Thyroid gland (tissue), 4 donors: Measurements from ENCODE around the gene SRP72. TPM values are rescaled to one million over a fixed set of nuclear protein-coding genes. Genes with fewer than 3 reads are reported as not detected.

Experiments used
- DNase-seq, 2 donors: peaks; one replicate each; pipeline ENCODE4 v3.0.0-alpha.2; 2019
- H3K27ac ChIP-seq, 3 donors: fragments of 200-600 bp; sonication (generic); 1 replicate in 2 of 3; 2 replicates in 1 of 3; pipeline ENCODE4 v1.5.1; 2016 to 2019; ENCODE audit warnings: mild to moderate bottlenecking in 1 of 3, moderate library complexity in 1 of 3
- H3K27me3 ChIP-seq: fragments of 200-600 bp; sonication (generic); one replicate; pipeline ENCODE4 v1.5.1; 2019
- H3K36me3 ChIP-seq, 2 donors: fragments of 200-600 bp; sonication (generic); one replicate each; pipeline ENCODE4 v1.5.1; 2016 to 2019
- H3K4me1 ChIP-seq, 2 donors: fragments of 200-600 bp; sonication (generic); one replicate each; pipeline ENCODE4 v1.5.1; 2017 to 2019
- H3K4me3 ChIP-seq, 3 donors: fragments of 200-600 bp; sonication (generic); replicated peaks in 1 of 3; 1 replicate in 2 of 3; 2 replicates in 1 of 3; pipeline ENCODE4 v1.5.1; 2016; ENCODE audit warnings: mild to moderate bottlenecking in 1 of 3
- H3K9me3 ChIP-seq: fragments of 200-600 bp; sonication (generic); one replicate; pipeline ENCODE4 v1.5.1; 2017
- CTCF ChIP-seq, 6 experiments: fragments of 200-600 bp in 3 of 6; fragments of 450-650 bp in 3 of 6; sonication (generic) in 3 of 6; IDR thresholded peaks; one replicate each; pipeline ENCODE4 v1.5.1; 2016 to 2019; ENCODE audit warnings: antibody characterized with exemption in 6 of 6, mild to moderate bottlenecking in 2 of 6, inconsistent platforms in 1 of 6, moderate library complexity in 1 of 6
- POLR2A ChIP-seq, 2 donors: fragments of 450-650 bp; IDR thresholded peaks; one replicate each; pipeline ENCODE4 v1.6.1; 2017; ENCODE audit warnings: antibody characterized with exemption in 2 of 2, mild to moderate bottlenecking in 2 of 2, moderate library complexity in 1 of 2
- WGBS, 2 donors: methylation state at CpG; one replicate each; pipeline ENCODE4 v1.1.5; 2017; 5-methylcytosine and 5-hydroxymethylcytosine counted together
- intact Hi-C: fragments of 100-400 bp; cut with DNase I; formaldehyde crosslinking; loops from one replicate; pipeline ENCODE4 v1.15.1; 2023
- total RNA-seq, 4 donors: library from RNA; depleted of rRNA; stranded (reverse); fragments of >200 nt; gene quantifications; one replicate each; pipeline ENCODE4 v1.2.3, GENCODE V29; 2016

SRP72 gene
- total RNA-seq, 4 donors from 2014 or later = 57.6 to 67.6 (median 59.7) TPM

GRCh38 chr4:56469489-56470210 is 2.2 kb downstream of the SRP72 start:
- H3K4me3 ChIP-seq = no peak overlapping the region
- peaks cover 20 to 25% of the 10 kb centered on the region in 2 donors for H3K36me3 ChIP-seq
- H3K27ac ChIP-seq = no peak overlapping the region
- no peaks in the 10 kb centered on the region for H3K9me3 ChIP-seq
- no peak for DNase-seq
- intact Hi-C loops = no loop called here
- 69% methylated on average over 6 of the region's 6 CpGs for WGBS, 2 donors
- TF ChIP-seq POLR2A (IDR thresholded peaks at IDR 0.05) = no peak
- TF ChIP-seq CTCF (IDR thresholded peaks at IDR 0.05) = no peak
- no peaks in the 10 kb centered on the region for H3K27me3 ChIP-seq
- peaks cover 21 to 23% of the 10 kb centered on the region in 2 donors for H3K4me1 ChIP-seq

- TF ChIP-seq CTCF (IDR thresholded peaks at IDR 0.05) (no peak), POLR2A (IDR thresholded peaks at IDR 0.05) (no peak)
- no peak for DNase-seq
- Histone ChIP-seq H3K9me3 (no peaks in the 10 kb centered on the region), H3K4me1 (no peaks in the 10 kb centered on the region), H3K27me3 (no peaks in the 10 kb centered on the region), H3K4me3 (no peak overlapping the region), H3K36me3 (peaks cover 42 to 65% of the 10 kb centered on the region in 2 donors), H3K27ac (no peak overlapping the region)
- 91 to 95% methylated on average over 2 of the region's 2 CpGs for WGBS, 2 donors
- intact Hi-C loops = no loop called here
Measured at GRCh38 chr4:56475917-56476316, 8.5 kb downstream of the SRP72 start.

GRCh38 chr4:56477192-56477702 is 9.8 kb downstream of the SRP72 start:
- H3K4me3 ChIP-seq = no peak overlapping the region
- peaks cover 39 to 60% of the 10 kb centered on the region in 2 donors for H3K36me3 ChIP-seq
- WGBS, 2 donors = 96 to 99% methylated on average over 5 of the region's 5 CpGs
- H3K9me3 ChIP-seq = no peaks in the 10 kb centered on the region
- no peaks in the 10 kb centered on the region for H3K27me3 ChIP-seq
- H3K4me1 ChIP-seq = no peaks in the 10 kb centered on the region
- TF ChIP-seq POLR2A (IDR thresholded peaks at IDR 0.05) = no peak
- TF ChIP-seq CTCF (IDR thresholded peaks at IDR 0.05) = no peak
- no peak for DNase-seq
- no peak overlapping the region for H3K27ac ChIP-seq
- intact Hi-C loops = no loop called here

GRCh38 chr4:56480691-56481090 is 13.3 kb downstream of the SRP72 start:
- Histone ChIP-seq H3K27ac (no peak overlapping the region), H3K9me3 (no peaks in the 10 kb centered on the region), H3K4me3 (no peak overlapping the region), H3K4me1 (no peaks in the 10 kb centered on the region), H3K36me3 (peaks cover 26 to 56% of the 10 kb centered on the region in 2 donors), H3K27me3 (no peaks in the 10 kb centered on the region)
- intact Hi-C loops = no loop called here
- TF ChIP-seq CTCF (IDR thresholded peaks at IDR 0.05) (no peak), POLR2A (IDR thresholded peaks at IDR 0.05) (no peak)
- DNase-seq = no peak
- WGBS, 2 donors = 92 to 93% methylated on average over 3 of the region's 3 CpGs

GRCh38 chr4:56496241-56496640 is 28.8 kb downstream of the SRP72 start:
- WGBS, 2 donors = 91 to 96% methylated on average over 1 of the region's 1 CpG
- TF ChIP-seq CTCF (IDR thresholded peaks at IDR 0.05) (no peak), POLR2A (IDR thresholded peaks at IDR 0.05) (no peak)
- no peak overlapping the region for H3K27ac ChIP-seq
- DNase-seq = no peak
- peaks cover 12 to 51% of the 10 kb centered on the region in 2 donors for H3K36me3 ChIP-seq
- H3K4me1 ChIP-seq = no peaks in the 10 kb centered on the region
- H3K4me3 ChIP-seq = no peak overlapping the region
- intact Hi-C loops = no loop called here
- H3K9me3 ChIP-seq = no peaks in the 10 kb centered on the region
- H3K27me3 ChIP-seq = no peaks in the 10 kb centered on the region
